NT2/D1 (cell line): ENCODE data around the gene ZBTB40.

ENCODE experiments used
- SUZ12 ChIP-seq: IDR thresholded peaks from 2 replicates; pipeline ENCODE4 v1.6.1; 2011; ENCODE audit not compliant: insufficient read length, insufficient read depth; ENCODE audit errors: extremely low read depth
- YY1 ChIP-seq: IDR thresholded peaks from 2 replicates; pipeline ENCODE4 v1.6.1; 2011; ENCODE audit not compliant: insufficient read length, insufficient read depth
- ZNF274 ChIP-seq: IDR thresholded peaks from 2 replicates; pipeline ENCODE4 v1.6.1; 2011; ENCODE audit warnings: mild to moderate bottlenecking, low read depth, low read length

- TF ChIP-seq ZNF274 (no peak), YY1 (no peak), SUZ12 (no peak)
Observed at GRCh38 chr1:22417466-22417865, 34.2 kb upstream of the ZBTB40 start.
